ENCODE data around the gene MEX3B. TPM values are rescaled to one million over a fixed set of nuclear protein-coding genes. Genes with fewer than 3 reads are reported as not detected.

MEX3B gene
- 0.43 TPM for total RNA-seq

DNA sequence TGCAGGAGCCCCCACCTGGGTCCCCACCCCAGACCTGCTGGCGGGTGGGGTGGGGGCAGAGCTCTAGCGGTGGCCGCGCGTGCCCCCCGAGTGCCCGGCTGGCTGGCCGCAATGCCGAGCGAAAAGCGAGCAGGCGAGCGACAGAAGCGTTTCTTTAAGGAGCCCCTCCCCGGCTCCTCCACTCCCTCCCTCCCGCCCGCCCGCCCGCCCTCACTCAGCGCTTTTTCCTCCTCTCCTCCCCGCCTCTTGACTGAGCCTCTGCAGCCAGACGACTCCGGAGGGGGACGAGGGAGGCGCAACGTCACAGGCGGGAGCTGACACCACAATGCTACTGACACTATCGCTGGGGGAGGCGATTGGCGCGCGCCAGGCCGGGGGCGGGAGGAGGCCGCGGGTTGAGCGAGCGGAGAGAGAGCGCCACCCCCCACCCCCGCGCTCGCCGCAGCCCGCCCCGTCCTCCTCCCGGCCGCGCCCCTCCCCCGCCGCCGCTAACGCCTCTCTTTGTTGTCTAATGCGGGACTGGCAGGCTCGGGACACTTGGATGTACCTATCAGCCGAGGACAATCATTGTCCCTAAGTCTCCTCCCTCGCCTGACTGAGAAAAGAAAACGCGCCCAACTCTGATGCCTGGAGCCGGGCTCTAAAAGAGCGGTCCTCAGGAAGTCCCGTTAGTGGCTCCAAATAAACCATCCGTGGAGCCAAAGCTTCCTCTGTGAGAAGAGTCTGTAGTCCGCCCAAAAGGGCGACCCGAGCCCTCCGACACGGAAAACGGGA, at the start of gene MEX3B:
Gene MEX3B (minus strand): TSS at position 127 of the 774 bp plus-strand sequence. CDS start 313 bp downstream, outside the sequence.
- DNase-seq (ENCODE audit: low spot score) (peak; percentile 85), ATAC-seq (peak; percentile 70)

DNA sequence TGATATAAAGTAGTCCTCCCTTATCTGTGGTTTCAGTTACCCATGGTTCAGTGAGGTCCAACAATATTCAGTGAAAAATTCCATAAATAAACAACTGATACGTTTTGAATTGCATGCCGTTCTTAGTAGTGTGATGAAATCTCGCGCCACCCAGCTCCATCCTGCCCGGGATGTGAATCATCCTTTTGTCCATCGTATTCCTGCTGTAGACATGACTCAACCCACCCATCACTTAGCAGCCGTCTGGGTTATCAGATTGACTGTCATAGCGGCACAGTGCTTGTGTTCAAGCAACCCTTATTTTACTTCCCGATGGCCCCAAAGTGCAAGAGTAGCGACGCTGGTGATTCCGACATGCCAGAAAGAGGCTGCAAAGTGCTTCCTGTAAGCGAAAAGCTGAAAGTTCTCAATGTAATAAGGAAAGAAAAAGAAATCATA, 48.0 kb upstream of the MEX3B start:
- ATAC-seq, result no peak
- DNase-seq (ENCODE audit: low spot score), result no peak

DNA sequence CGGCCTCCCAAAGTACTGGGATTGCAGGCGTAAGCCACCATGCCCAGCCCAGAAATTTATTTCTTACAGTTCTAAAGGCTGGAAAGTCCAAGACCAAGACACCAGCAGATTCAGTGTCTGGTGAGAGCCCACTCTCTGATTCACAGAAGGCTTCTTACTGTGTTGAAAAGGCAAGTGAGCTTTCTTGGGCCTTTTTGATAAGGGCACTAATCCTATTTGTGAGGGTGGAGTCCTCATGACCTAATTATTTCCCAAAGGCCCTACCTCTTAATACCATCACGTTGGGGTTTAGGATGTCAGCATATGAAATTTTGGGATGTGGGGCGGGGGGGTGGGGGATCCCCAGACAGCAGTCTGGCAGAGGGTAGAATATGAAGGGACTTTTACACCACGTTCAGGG, 47.5 kb upstream of the MEX3B start:
- DNase-seq (ENCODE audit: low spot score) (no peak), ATAC-seq (no peak)

DNA sequence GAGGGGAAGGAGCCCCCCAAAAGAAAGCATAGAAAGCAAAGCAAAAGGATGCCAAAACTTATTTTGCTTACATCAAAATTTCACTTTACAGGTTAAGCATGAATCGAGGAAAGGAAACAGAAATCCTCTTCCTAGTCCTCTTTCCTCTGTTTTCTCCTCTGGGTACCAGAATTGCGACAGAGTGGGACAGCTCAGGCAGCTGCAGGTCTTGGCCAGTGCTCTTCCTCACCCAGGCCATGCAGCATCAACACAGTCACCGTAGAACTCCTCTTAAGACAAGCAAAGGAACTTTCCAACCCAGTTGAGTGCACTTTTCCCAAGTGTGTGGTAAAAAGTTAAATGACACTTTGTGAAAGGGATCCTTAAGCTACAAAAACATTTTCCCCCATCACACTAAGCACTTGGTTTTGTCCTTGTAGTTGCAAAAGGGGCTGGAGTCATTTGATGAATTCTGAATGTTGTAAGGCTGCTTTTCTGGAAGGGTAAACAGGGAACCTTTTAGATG, 45.9 kb upstream of the MEX3B start:
- no peak for ATAC-seq
- DNase-seq (ENCODE audit: low spot score), result no peak

DNA sequence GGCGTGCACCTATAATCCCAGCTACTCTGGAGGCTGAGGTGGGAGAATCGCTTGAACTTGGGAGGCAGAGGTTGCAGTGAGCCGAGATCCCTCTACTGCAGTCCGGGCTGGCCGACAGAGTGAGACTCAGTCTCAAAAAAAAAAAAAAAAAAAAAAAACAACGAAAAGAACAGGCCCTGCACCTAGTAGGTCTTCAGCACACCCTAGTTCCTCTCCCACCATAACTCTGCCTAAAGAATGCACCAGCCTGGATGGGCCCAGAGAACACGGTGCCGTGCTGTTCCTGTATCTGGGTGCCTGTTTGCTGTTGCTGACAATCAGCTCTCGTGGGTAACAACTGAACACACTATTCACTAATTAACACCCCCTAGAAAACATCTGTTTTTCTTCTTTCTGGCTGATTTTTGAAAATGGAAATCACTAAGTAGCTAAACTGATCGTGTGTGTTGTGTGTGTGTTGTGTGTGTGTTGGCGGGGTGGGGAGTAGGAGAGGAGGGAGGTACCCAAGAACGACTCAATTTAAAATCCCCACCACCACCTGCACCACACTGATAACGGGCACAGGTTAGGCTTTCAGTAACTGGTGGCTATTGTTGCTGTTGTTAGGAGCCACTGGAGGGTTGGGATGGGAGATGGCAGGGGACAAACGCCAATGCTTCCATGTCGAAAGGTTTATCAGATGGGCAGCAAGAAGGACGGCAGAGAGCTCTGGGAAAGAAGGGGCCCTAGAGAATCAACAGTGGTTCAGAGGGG, 40.6 kb upstream of the MEX3B start:
- ATAC-seq (no peak), DNase-seq (ENCODE audit: low spot score) (no peak)

DNA sequence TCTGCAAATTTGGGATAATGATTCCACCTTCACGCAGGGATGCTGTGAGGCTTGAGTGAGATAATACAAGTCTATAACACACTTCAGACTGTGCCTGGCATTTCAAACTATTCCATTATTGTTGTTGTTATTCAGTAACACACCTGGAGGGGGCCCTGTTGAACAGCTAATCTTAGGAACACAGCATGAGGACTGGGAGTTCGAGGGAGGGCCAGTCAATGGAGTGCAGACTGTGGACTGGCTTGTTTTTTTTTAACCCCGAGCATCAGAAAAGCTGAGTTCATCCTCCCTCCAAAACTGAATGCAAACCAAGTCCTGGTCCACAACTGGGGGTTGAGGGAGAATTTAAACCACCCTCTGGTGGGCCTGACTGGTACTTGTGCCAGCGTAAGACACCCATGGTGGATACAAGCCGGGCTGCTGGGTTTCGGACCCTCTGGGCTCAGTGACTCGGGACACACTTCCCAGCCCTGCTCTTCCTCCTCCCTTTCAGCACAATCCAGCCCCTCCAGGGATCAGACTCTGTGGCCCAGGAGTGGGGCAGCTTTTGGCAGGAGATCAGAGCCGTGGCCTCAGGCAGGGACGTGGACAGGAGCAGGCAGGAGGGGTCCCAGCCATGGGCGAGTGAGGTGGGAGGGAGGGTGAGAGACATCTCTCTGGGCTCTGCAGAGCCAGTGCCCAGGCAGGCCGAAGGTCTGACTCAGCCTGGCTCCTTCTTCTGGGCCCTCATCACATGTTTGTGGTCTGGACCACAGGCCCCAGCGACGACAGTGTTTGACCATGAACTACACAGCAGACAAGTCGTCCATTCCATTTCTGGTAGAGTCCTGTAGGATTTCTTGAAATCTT, 36.3 kb upstream of the MEX3B start:
- DNase-seq (ENCODE audit: low spot score), result no peak
- no peak for ATAC-seq

DNA sequence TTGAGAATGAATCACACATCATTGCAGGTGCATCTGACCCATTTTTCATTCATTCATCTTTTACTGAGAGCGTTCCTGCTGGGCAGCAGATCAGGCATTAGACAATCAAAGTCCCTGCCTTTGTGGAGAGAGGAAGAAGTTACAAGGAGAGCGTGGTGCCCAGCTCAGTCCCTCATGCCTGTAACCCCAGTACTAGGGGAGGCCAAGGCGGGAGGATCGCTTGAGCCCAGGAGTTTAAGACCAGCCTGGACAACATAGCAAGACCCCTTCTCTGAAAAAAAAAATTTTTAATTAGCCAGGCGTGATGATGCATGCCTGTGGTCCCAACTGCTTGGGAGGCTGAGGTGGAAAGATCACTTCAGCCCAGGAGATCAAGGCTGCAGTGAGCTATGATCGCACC, 35.0 kb upstream of the MEX3B start:
- ATAC-seq (no peak), DNase-seq (ENCODE audit: low spot score) (no peak)

DNA sequence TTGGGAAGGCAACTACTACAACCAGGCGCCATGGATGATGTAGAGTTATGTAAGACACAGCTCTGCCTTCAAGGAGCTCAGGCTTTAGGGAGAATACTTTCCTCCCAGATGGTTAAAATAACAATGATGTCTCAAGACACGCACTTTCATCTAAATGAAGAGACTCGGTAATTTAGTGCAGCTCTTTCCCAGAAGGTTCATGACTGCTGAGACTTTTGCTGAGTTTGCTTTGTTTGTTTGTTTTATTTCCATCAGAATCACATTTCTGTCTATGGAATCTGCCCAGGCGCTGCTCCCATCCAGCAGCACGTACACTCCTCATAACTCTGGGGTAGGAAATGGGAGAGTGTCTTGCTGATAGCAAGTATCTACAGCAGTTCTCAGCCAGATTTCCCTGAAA, 33.9 kb upstream of the MEX3B start:
- no peak for DNase-seq (ENCODE audit: low spot score)
- no peak for ATAC-seq

DNA sequence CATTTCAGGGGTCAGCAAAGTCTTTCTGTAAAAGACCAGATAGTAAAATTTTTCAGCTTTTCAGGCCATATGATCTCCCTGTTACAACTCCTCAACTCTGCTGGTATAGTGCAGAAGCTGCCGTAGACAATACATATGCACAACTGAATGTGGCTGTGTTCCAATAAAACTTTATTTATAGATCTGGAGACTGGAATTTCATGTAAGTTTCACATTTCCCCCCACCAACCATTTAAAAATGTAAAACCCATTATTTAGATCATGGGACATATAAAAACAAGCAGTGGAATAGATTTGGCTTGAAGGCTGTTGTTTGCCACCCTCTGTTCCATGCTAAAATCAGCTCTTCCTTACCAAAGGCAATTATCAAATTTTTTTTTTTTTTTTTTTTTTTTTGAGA, 28.8 kb upstream of the MEX3B start:
- no peak for ATAC-seq

DNA sequence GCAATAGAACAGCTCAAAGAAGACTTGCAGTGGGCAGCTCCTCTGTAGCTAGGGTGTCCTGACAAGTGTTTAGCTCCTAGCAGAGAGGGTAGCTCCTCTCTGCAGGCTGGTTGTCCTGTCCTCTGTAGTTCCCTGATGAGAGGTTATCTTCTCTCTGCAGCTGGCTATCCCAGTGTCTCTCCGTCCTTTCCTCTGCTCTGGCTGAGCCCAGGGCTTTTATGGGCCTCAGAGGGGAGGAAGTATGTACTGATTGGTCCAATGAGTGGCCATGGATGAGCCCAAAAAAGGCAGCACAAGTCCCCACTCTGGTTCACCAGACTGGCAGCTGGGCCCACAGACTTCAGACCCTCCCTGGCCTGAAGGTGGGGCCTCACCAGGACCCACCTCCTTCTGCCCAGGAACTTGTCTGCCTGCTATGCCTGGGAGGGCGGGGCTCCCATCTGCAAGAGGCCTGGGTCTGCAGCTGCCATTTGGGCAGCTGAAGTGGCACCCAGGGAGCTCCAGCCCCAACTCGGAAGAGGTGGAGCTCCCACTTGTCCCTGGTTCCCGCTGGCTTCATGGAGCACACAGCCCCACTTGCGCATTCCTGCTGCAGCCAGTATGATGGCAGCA, 27.2 kb upstream of the MEX3B start:
- no peak for ATAC-seq
- DNase-seq (ENCODE audit: low spot score), result no peak

More for the DNA sequence above, 28.8 kb upstream of the MEX3B start:
- DNase-seq (ENCODE audit: low spot score), result no peak

DNA sequence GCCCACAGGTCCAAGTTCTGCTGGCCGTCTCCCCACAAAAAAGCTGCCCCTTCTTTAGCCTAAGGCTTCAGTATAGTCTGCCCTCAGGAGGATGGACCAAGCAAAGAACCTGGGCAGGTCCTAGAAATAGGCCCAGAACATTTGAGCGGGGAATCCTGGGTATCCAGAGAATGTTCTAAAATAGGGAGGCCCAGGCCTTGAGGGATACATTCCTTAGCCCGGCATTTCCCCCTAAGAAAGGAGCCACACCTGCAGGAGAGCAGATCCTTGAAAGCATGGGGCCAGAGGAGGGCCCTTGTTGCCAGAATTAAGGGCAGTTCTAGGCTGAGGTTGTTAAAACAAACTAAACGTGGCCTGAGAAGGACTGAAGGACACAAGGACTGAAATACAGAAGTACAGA, 20.6 kb upstream of the MEX3B start:
- ATAC-seq (no peak), DNase-seq (ENCODE audit: low spot score) (no peak)

DNA sequence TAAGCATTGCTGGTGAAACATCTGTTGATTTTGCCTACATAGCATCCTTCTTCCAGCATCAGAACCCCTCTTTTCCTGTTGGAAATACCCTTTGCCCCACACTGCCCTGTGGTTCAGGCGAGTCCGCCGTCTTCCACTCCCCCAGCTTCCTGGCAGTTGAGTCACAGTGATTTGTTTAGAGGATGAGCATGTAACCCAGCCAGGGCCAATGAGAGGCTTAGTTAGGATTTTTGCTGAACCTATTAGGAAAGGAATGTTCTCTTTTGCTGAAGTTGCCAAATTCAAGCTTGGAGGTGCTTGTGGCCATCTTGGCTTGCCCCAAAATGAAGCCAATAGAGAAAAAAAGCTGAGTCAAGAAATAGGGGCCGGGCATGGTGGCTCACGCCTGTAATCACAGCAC, 19.0 kb upstream of the MEX3B start:
- no peak for ATAC-seq
- no peak for DNase-seq (ENCODE audit: low spot score)

DNA sequence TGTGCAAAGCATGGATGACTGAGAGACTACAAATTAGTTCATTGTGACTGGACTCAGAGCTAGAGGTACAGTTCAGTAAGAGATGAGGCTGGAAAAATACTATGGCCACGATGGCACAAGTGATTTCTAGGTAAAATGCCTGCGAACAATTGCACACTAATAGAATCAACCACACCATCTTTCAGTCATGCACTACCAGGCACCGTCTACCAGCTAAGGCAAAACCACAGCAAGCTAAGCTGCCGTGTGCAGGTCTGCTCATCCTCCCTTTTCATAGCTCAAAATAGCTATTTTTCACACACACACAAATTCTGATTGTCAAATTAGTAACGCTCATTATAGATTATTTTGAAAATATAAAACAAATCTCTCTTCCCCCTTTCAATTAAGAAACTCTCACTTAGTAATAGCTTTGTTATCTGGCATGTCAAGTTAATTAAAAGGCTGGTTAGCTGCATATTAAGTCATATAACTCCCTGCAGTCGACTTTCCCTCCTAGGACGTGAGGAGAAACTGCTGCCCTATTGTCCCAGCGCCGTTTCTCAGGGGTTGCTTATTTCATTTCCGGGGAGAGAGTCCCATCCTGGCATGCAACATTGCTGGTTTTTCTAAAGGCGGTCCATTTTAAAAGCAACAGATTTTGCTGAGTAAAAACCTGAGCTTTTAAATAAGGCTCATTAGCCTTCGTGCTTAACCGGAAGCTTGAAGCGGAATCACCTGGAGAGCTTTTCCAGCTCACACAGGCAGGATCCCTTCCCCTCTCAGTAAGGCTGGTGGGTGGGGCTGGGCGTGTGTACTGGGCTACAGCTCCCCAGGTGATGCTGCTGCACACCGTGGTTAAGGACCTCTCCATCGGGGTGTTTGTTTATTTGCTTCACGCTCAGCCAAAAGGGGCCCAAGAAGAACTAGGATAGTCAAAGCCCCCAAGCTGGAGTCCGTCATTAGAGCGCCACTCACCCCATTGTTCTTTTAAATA, 16.9 kb upstream of the MEX3B start:
- DNase-seq (ENCODE audit: low spot score), result no peak
- ATAC-seq, result no peak

DNA sequence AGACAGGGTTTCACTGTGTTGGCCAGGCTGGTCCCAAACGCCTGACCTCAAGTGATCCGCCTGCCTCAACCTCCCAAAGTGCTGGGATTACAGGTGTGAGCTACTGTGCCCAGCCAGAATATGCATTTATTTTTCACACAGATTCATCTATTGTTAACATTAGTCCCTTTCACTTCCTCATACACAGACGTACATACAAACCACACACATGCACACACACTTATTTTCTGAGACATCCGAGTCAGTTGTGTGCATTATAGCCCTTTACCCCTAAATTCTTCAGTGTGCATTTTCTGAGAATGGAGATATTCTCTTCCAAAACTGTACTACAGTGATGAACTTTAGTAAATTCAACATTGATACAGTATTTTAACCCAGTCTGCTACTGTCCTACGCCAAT, 15.0 kb upstream of the MEX3B start:
- ATAC-seq, result no peak
- no peak for DNase-seq (ENCODE audit: low spot score)

DNA sequence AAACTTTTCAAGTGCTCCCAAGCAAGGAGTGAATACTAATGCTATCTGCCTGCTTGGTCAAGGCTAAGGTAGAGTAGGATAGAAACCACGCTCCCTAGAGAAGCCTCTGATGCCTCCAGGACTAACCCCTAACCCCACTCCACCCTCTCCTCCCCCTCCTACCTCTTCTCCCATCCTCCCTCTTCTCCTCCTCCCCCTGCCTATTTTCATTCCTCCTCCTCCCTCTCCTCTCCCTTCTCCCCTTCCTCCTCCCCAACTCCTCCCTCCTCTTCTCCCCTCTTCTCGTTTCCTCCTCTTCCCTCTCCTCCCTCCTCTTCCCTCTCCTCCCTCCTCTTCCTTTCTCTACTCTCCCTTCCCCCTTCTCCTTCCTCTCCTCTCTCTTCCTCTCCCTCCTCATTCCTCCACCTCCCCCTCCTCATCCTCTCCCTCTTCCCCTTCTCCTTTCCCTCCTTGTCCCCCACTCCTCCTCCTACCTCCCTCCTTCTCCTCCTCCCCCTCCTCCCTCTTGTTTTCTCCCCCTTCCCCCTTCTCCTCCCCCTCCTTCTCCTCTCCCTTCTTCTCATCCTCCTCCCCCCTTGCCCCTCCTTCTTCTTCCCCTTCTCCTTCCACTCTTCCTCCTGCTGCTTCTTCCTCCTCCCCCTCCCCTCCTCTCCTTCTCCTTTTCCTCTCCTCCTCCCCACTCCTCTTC, 12.8 kb upstream of the MEX3B start:
- DNase-seq (ENCODE audit: low spot score), result no peak
- ATAC-seq, result no peak

DNA sequence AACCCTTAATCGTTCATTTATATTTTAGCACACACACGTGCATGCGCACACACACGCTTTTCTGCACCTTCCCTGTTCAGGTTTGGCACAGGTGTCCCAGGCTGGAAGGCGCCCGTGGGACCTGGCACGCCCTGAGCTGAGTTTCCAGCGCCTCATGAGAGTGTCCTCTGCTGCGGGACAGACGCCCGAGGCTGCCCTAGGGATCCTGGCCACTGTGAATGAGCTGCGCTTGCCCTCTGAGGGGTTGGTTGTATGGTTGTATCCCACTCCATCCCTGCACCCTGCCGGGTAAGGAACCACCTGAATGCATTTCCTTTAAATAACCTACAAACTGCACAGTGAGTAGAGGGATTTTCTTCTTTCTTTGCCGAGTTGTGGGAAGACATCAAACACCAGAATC, 12.2 kb upstream of the MEX3B start:
- DNase-seq (ENCODE audit: low spot score), result no peak
- peak; percentile 16 for ATAC-seq

DNA sequence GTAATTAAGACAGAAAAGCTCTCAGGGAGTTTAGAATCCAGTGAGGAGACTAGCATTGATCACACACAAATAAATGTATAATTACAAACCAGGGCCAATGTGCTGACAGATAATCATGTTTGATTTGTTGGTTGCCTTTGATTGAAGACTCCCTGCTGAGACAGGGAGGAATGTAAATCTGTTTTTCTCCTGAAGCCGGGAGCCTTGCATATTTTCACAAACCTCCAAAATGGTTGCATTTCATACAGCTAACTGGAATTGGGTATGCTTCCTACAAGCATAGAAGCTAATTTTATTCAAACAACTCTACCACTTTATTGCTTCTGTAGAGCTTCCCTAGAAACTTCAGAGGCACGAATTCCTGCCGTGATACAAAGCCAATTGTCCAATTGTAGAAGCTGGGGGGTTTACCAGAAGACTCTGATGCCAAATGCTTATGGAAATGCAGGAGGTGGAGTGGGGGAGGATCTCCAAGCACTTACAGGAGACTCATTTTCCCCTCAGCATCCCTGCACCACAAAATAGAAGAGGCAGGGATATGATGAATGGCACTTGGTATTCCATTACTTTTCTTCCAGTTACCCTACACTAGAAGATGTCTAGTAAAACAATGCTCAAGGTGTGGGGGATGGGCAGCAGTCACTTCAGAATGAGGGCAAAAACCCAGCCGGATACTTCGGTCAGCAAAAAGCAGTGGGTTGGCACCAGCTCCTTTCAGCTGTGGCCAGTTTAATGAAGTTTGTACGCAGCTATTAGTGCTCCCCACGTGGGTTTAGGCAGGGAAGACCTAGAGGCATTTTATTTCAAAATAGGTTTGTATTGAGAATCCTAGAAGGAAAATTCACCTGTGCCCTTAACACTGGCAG, 11.4 kb upstream of the MEX3B start:
- ATAC-seq (no peak), DNase-seq (ENCODE audit: low spot score) (no peak)

DNA sequence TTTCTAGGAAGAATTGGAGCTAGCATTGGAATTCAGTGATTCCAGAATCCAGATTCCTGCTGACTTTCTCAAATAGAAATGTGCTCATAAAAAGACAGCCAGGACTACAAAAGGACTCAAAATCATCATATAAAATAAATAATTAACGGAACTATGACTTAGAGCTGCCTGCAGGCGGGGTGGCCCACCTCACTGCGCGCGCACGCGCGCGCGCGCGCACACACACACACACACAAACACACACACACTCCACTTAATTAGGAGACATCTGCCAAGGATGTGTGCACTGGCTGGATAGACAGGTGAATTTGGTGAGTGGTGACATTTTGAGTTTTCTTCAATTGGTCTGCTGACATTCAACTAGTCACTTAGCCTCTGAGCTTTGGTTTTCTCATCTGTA, 6.9 kb upstream of the MEX3B start:
- ATAC-seq (no peak), DNase-seq (ENCODE audit: low spot score) (no peak)

All from left lobe of liver (tissue), 2 donors.